Endothelial cell of umbilical vein (primary cell): Measurements from ENCODE around the gene CCL4. TPM values are rescaled to one million over a fixed set of nuclear protein-coding genes. Genes with fewer than 3 reads are reported as not detected.

Experiments used
- BruUV-seq: library from RNA; stranded (reverse); fragments of 400-500 nt; replicated peaks from 2 replicates; lab custom pipeline; 2021; lab: Mats Ljungman, UMichigan
- CTCF ChIA-PET: fragments of 300-600, 350-600 bp; sonication (Branson Sonifier 250); formaldehyde crosslinking; loops from one replicate; lab custom pipeline; 2021; ENCODE audit warnings: antibody characterized with exemption, inconsistent platforms; lab: Charles Lee
- POLR2A ChIA-PET: fragments of 300-600, 350-600 bp; sonication (Branson Sonifier 250); formaldehyde crosslinking; loops from one replicate; lab custom pipeline; 2021; ENCODE audit warnings: antibody characterized with exemption, inconsistent platforms; lab: Charles Lee
- DNase-seq: peaks from one replicate; pipeline ENCODE4 v3.0.0-alpha.2; 2011; ENCODE audit warnings: low read depth, low spot score
- FAIRE-seq: peaks from 2 replicates; lab custom pipeline; 2011; peaks lifted over from hg19 to GRCh38; lab: Jason Lieb, UNC
- H2AFZ ChIP-seq: 2 replicates; pipeline ENCODE4 v1.6.0; 2012; ENCODE audit warnings: low read depth, low read length, control low read depth, inconsistent platforms
- H3K27ac ChIP-seq: 2 replicates; pipeline ENCODE4 v1.5.1; 2011; ENCODE audit warnings: low read depth, mild to moderate bottlenecking, control low read depth, low read length, moderate library complexity; ENCODE audit not compliant: insufficient read depth
- H3K27me3 ChIP-seq, 2 experiments: 2 replicates each; pipeline versions ENCODE4 v1.6.0 to v1.6.1; 2011; ENCODE audit warnings: low read length in 2 of 2, mixed read lengths in 1 of 2; ENCODE audit not compliant: control insufficient read depth in 2 of 2, insufficient read depth in 2 of 2
- H3K36me3 ChIP-seq, 2 experiments: 2 replicates in 1 of 2; 3 replicates in 1 of 2; pipeline ENCODE4 v1.5.1; 2011; ENCODE audit warnings: low read length in 2 of 2, mild to moderate bottlenecking in 1 of 2, moderate library complexity in 1 of 2; ENCODE audit not compliant: control insufficient read depth in 2 of 2, insufficient read depth in 2 of 2; ENCODE audit errors: extremely low read depth in 1 of 2
- H3K4me1 ChIP-seq: 3 replicates; pipeline ENCODE4 v1.5.1; 2011; ENCODE audit warnings: mild to moderate bottlenecking, low read length; ENCODE audit not compliant: control insufficient read depth, insufficient read depth; ENCODE audit errors: extremely low read depth
- H3K4me2 ChIP-seq: 2 replicates; pipeline ENCODE4 v1.6.1; 2011; ENCODE audit warnings: low read length, control low read depth, mixed read lengths; ENCODE audit not compliant: insufficient read depth
- H3K4me3 ChIP-seq, 3 experiments: fragments of 200-600 bp in 1 of 3; sonication (generic), shearing (Covaris generic) in 1 of 3; replicated peaks in 1 of 3; 2 replicates each; pipeline ENCODE4 v1.5.1; 2011 to 2016; ENCODE audit warnings: control low read depth in 3 of 3, low read length in 3 of 3, mild to moderate bottlenecking in 2 of 3, inconsistent platforms in 1 of 3, low read depth in 1 of 3, moderate library complexity in 1 of 3; ENCODE audit not compliant: insufficient read depth in 1 of 3
- H3K79me2 ChIP-seq: 2 replicates; pipeline ENCODE4 v1.6.0; 2012; ENCODE audit warnings: low read length, inconsistent platforms; ENCODE audit not compliant: control insufficient read depth, insufficient read depth
- H3K9ac ChIP-seq: replicated peaks from 2 replicates; pipeline ENCODE3; 2011; ENCODE audit warnings: low read length, control low read depth; ENCODE audit not compliant: insufficient read depth; ENCODE audit errors: extremely low read depth
- H3K9me1 ChIP-seq: replicated peaks from 3 replicates; pipeline ENCODE4 v1.6.0; 2011; ENCODE audit warnings: mild to moderate bottlenecking, low read length; ENCODE audit not compliant: control insufficient read depth, insufficient read depth; ENCODE audit errors: extremely low read depth
- H3K9me3 ChIP-seq: replicated peaks from 2 replicates; pipeline ENCODE4 v1.5.1; 2012; ENCODE audit warnings: low read length, inconsistent platforms; ENCODE audit not compliant: control insufficient read depth, insufficient read depth
- H4K20me1 ChIP-seq: replicated peaks from 2 replicates; pipeline ENCODE3; 2011; ENCODE audit warnings: mild to moderate bottlenecking, low read length; ENCODE audit not compliant: control insufficient read depth, insufficient read depth; ENCODE audit errors: extremely low read depth
- EZH2 ChIP-seq: IDR thresholded peaks from 2 replicates; pipeline ENCODE4 v1.6.1; 2012; ENCODE audit warnings: borderline replicate concordance, low read depth, mild to moderate bottlenecking, moderate library complexity, low read length, inconsistent platforms; ENCODE audit not compliant: severe bottlenecking
- FOS ChIP-seq: IDR thresholded peaks from 2 replicates; pipeline ENCODE4 v1.6.1; 2011; ENCODE audit warnings: mild to moderate bottlenecking, low read length, moderate library complexity, borderline replicate concordance; ENCODE audit not compliant: insufficient read depth
- GATA2 ChIP-seq: IDR thresholded peaks from 2 replicates; pipeline ENCODE4 v1.7.0; 2011; ENCODE audit warnings: low read depth, mild to moderate bottlenecking, moderate library complexity, mixed read lengths, low read length; ENCODE audit not compliant: insufficient read length, insufficient read depth
- JUN ChIP-seq: IDR thresholded peaks from 2 replicates; pipeline ENCODE4 v1.6.1; 2011; ENCODE audit warnings: borderline replicate concordance, low read depth; ENCODE audit not compliant: insufficient read length, insufficient read depth
- POLR2A ChIP-seq: IDR thresholded peaks from 2 replicates; pipeline ENCODE4 v1.6.1; 2012; ENCODE audit warnings: low read depth, mild to moderate bottlenecking, control low read depth, low read length
- POLR2AphosphoS5 ChIP-seq: IDR thresholded peaks from 2 replicates; pipeline ENCODE4 v1.6.1; 2012; ENCODE audit warnings: low read depth, mild to moderate bottlenecking, control low read depth, low read length, moderate library complexity; ENCODE audit not compliant: insufficient read depth
- dilution Hi-C: fragments of 300-500 bp; cut with MboI; formaldehyde crosslinking; loops from one replicate; pipeline ENCODE4 v1.15.0; 2019; ENCODE audit warnings: low sequenced_read_pairs; ENCODE audit not compliant: extremely low pct_ligation_motif_present
- intact Hi-C: fragments of 100-400 bp; cut with micrococcal nuclease; formaldehyde crosslinking; loops from one replicate; pipeline ENCODE4 v1.10.0; 2022
- polyA plus RNA-seq, 4 experiments: library from polyadenylated mRNA; depleted of rRNA in 3 of 4; stranded (reverse) in 3 of 4; unstranded in 1 of 4; fragments of >200 nt; gene quantifications; 2 replicates each; pipeline versions ENCODE4 v1.2.1 to v1.2.3, GENCODE V29; 2011 to 2012; ENCODE audit warnings: missing spikeins in 1 of 4
- total RNA-seq: library from RNA; stranded (reverse); gene quantifications from 2 replicates; pipeline ENCODE4 v1.2.3, GENCODE V29; 2021
- TF ChIP-seq, protein P1 (sequence below), 2 donors: IDR thresholded peaks; 1 replicate in 1 of 2; 2 replicates in 1 of 2; pipeline ENCODE4 v1.5.1; 2011; ENCODE audit warnings: low read length in 2 of 2, mild to moderate bottlenecking in 2 of 2, moderate library complexity in 2 of 2, control low read depth in 1 of 2, inconsistent platforms in 1 of 2, low read depth in 1 of 2; ENCODE audit not compliant: insufficient read depth in 1 of 2; ENCODE audit errors: extremely low read depth in 1 of 2
- TF ChIP-seq, protein P2 (sequence below): IDR thresholded peaks from 2 replicates; pipeline ENCODE4 v1.6.1; 2011; ENCODE audit not compliant: insufficient read depth, insufficient read length

The CCL4 gene
- total and polyA plus RNA-seq, 2 donors (not counting 3 experiments of a cell fraction or from before 2014, with no cell fraction given): not detected

DNA sequence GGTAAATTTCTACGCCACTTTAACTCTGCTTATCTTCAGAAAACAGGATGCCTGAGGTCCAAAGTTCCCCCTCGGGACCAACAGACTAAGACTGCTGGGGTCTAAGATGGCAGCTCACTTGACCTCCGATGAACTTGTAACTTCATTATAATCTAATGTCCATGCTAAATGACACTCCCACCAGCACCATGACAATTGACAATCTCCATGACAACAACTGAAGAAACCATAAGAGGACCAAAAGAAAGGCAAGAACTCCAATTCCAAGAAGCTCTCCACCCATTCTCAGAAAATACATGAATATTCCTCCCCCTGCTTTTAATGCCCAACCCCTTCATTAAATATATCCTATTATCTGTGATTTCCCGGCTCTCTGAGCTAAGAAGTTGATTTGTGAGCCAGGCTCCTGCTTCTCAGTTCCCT is 7.5 kb downstream of the CCL4 start:
- FAIRE-seq (no peak), DNase-seq (no peak)
- H3K4me1 ChIP-seq: no peaks in the 10 kb centered on the region
- ChIA-PET POLR2A (no interaction called here), CTCF (interaction anchor here (2.4 kb wide), 1 partner anchor 39 kb away, joined by 7 read pairs; no protein-coding TSS in a partner anchor)
- H3K9me1 ChIP-seq: no peaks in the 10 kb centered on the region
- no peaks in the 10 kb centered on the region for H3K27me3 ChIP-seq
- no peak overlapping the region for H3K27ac ChIP-seq
- intact Hi-C loops: no loop called here
- no TSS peak for BruUV-seq
- H3K4me2 ChIP-seq: no peak overlapping the region
- dilution Hi-C loops: no loop called here
- H3K79me2 ChIP-seq: no peaks in the 10 kb centered on the region
- H2AFZ ChIP-seq: no peak overlapping the region
- no peak overlapping the region for H3K4me3 ChIP-seq
- H3K9ac ChIP-seq: no peak overlapping the region
- H3K9me3 ChIP-seq: no peaks in the 10 kb centered on the region
- no peaks in the 10 kb centered on the region for H3K36me3 ChIP-seq
- TF ChIP-seq EZH2 (no peak), JUN (no peak), POLR2A (no peak), GATA2 (no peak), POLR2AphosphoS5 (no peak), FOS (no peak)
- TF ChIP-seq, protein P1, sequence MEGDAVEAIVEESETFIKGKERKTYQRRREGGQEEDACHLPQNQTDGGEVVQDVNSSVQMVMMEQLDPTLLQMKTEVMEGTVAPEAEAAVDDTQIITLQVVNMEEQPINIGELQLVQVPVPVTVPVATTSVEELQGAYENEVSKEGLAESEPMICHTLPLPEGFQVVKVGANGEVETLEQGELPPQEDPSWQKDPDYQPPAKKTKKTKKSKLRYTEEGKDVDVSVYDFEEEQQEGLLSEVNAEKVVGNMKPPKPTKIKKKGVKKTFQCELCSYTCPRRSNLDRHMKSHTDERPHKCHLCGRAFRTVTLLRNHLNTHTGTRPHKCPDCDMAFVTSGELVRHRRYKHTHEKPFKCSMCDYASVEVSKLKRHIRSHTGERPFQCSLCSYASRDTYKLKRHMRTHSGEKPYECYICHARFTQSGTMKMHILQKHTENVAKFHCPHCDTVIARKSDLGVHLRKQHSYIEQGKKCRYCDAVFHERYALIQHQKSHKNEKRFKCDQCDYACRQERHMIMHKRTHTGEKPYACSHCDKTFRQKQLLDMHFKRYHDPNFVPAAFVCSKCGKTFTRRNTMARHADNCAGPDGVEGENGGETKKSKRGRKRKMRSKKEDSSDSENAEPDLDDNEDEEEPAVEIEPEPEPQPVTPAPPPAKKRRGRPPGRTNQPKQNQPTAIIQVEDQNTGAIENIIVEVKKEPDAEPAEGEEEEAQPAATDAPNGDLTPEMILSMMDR (IDR thresholded peaks at IDR 0.05; ENCODE audit: extremely low read depth in 1 of 2, insufficient read depth in 1 of 2, low read depth in 1 of 2, low read length in 2 of 2): no peak
- TF ChIP-seq, protein P2, sequence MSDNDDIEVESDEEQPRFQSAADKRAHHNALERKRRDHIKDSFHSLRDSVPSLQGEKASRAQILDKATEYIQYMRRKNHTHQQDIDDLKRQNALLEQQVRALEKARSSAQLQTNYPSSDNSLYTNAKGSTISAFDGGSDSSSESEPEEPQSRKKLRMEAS: no peak
- H4K20me1 ChIP-seq: no peaks in the 10 kb centered on the region
